SK-N-SH treated with all-trans-retinoic acid at 6 μM for 48 hours (cell line): ENCODE results near the gene UBE3C.
"Not testable (repeated sequence)": the region's sequence is repeated elsewhere in the genome, so short reads cannot be mapped to it uniquely, and the experiment has no call there.

Experiments used
- ATAC-seq: fragments of 200-7000 bp; cut with Tn5 transposase; 3 replicates; pipeline ENCODE4 v1.9.1; 2020; ENCODE audit warnings: mild to moderate bottlenecking, moderate library complexity
- ARNTL ChIP-seq: fragments of 450-650 bp; formaldehyde crosslinking; IDR thresholded peaks from 2 replicates; pipeline ENCODE4 v1.5.0; 2020; ENCODE audit warnings: low read depth, mild to moderate bottlenecking, moderate library complexity, borderline replicate concordance
- BACH2 ChIP-seq: fragments of 250-450 bp; sonication (Bioruptor Pico); IDR thresholded peaks from 2 replicates; pipeline ENCODE4 v1.9.0; 2021; ENCODE audit warnings: mild to moderate bottlenecking, borderline replicate concordance
- CSDC2 ChIP-seq: fragments of 250-450 bp; sonication (Bioruptor Pico); IDR thresholded peaks from 2 replicates; pipeline ENCODE4 v1.5.0; 2020; ENCODE audit warnings: mild to moderate bottlenecking, moderate library complexity
- GLIS3 ChIP-seq: fragments of 250-450 bp; sonication (Bioruptor Pico); IDR thresholded peaks from 2 replicates; pipeline ENCODE4 v1.5.0; 2020; ENCODE audit warnings: mild to moderate bottlenecking, moderate library complexity
- ISL1 ChIP-seq: fragments of 250-450 bp; sonication (Bioruptor Pico); IDR thresholded peaks from 2 replicates; pipeline ENCODE4 v2.1.2; 2022; ENCODE audit warnings: mild to moderate bottlenecking, moderate library complexity
- OSR1 ChIP-seq: fragments of 250-450 bp; sonication (Bioruptor Pico); IDR thresholded peaks from 2 replicates; pipeline ENCODE4 v1.8.0; 2022; ENCODE audit warnings: moderate library complexity, mild to moderate bottlenecking, inconsistent platforms
- PPARA ChIP-seq: fragments of 250-450 bp; sonication (Bioruptor Pico); IDR thresholded peaks from 2 replicates; pipeline ENCODE4 v1.5.0; 2020; ENCODE audit warnings: mild to moderate bottlenecking, borderline replicate concordance
- TCF4 ChIP-seq: fragments of 250-450 bp; sonication (Bioruptor Pico); IDR thresholded peaks from 2 replicates; pipeline ENCODE4 v1.8.0; 2021; ENCODE audit warnings: mild to moderate bottlenecking, moderate library complexity, borderline replicate concordance
- TOX ChIP-seq: fragments of 250-450 bp; sonication (Bioruptor Pico); IDR thresholded peaks from 2 replicates; pipeline ENCODE4 v1.8.0; 2021; ENCODE audit warnings: mild to moderate bottlenecking, moderate library complexity, borderline replicate concordance
- ZC3H10 ChIP-seq: fragments of 250-450 bp; sonication (Bioruptor Pico); IDR thresholded peaks from 2 replicates; pipeline ENCODE4 v1.5.1; 2021; ENCODE audit warnings: mild to moderate bottlenecking, moderate library complexity
- ZFP3 ChIP-seq: fragments of 250-450 bp; sonication (Bioruptor Pico); IDR thresholded peaks from 2 replicates; pipeline ENCODE4 v1.5.0; 2020; ENCODE audit warnings: mild to moderate bottlenecking, moderate library complexity
- ZNF70 ChIP-seq: fragments of 450-650 bp; formaldehyde crosslinking; IDR thresholded peaks from 2 replicates; pipeline ENCODE4 v1.5.0; 2020; ENCODE audit warnings: mild to moderate bottlenecking, moderate library complexity
- ZNF8 ChIP-seq: fragments of 450-650 bp; formaldehyde crosslinking; IDR thresholded peaks from 2 replicates; pipeline ENCODE4 v1.5.0; 2020; ENCODE audit warnings: mild to moderate bottlenecking, moderate library complexity
- TF ChIP-seq, protein P1 (sequence below): fragments of 250-450 bp; sonication (Bioruptor Pico); IDR thresholded peaks from 2 replicates; pipeline ENCODE4 v1.5.1; 2021; ENCODE audit warnings: mild to moderate bottlenecking, moderate library complexity
- TF ChIP-seq, protein P2 (sequence below): fragments of 250-450 bp; sonication (Bioruptor Pico); IDR thresholded peaks from 2 replicates; pipeline ENCODE4 v1.8.0; 2020; ENCODE audit warnings: mild to moderate bottlenecking, moderate library complexity, borderline replicate concordance
- TF ChIP-seq, protein P3 (sequence below): fragments of 250-450 bp; sonication (Bioruptor Pico); IDR thresholded peaks from 2 replicates; pipeline ENCODE4 v1.5.1; 2020; ENCODE audit warnings: low read depth, mild to moderate bottlenecking, moderate library complexity
- TF ChIP-seq, protein P4 (sequence below): fragments of 250-450 bp; sonication (Bioruptor Pico); IDR thresholded peaks from 2 replicates; pipeline ENCODE4 v1.5.0; 2020; ENCODE audit warnings: mild to moderate bottlenecking, moderate library complexity
- TF ChIP-seq, protein P5 (sequence below): fragments of 250-450 bp; sonication (Bioruptor Pico); IDR thresholded peaks from 2 replicates; pipeline ENCODE4 v1.8.0; 2021; ENCODE audit warnings: low read depth, mild to moderate bottlenecking, moderate library complexity, borderline replicate concordance

The UBE3C gene

DNA sequence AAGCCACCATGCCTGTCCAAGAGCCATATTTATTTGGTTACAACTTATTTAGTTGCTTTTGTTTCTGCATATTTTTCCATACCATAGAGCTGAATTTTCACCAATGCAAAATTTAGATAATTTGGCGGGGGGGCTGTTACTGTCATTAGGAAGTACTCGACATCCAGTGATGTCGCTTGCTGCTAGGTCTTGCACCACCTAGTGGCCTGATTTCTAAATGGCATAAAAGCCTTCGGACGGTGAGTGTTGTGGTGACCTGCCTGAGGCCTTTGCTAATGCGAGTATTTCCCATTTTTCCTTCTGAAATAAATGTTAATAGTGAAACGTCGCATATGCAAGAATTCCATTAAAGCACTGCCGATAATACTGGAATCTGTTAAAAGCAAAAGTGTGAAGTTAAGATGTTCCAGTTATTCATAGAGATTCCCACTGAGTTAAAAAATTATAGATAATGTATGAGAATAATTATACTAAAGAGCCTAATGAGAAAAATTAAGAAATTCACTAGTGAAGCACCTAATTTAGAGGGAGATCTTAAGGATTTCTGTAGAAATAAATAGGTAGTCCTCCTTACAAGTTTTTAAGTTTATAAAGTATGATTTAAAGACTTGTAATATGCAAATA lies 112.0 kb downstream of the UBE3C start (continued):
- TF ChIP-seq, protein P1, sequence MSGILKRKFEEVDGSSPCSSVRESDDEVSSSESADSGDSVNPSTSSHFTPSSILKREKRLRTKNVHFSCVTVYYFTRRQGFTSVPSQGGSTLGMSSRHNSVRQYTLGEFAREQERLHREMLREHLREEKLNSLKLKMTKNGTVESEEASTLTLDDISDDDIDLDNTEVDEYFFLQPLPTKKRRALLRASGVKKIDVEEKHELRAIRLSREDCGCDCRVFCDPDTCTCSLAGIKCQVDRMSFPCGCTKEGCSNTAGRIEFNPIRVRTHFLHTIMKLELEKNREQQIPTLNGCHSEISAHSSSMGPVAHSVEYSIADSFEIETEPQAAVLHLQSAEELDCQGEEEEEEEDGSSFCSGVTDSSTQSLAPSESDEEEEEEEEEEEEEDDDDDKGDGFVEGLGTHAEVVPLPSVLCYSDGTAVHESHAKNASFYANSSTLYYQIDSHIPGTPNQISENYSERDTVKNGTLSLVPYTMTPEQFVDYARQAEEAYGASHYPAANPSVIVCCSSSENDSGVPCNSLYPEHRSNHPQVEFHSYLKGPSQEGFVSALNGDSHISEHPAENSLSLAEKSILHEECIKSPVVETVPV (CRISPR knock-in tag): no peak
- TF ChIP-seq, all 23 proteins: peak for 0

DNA sequence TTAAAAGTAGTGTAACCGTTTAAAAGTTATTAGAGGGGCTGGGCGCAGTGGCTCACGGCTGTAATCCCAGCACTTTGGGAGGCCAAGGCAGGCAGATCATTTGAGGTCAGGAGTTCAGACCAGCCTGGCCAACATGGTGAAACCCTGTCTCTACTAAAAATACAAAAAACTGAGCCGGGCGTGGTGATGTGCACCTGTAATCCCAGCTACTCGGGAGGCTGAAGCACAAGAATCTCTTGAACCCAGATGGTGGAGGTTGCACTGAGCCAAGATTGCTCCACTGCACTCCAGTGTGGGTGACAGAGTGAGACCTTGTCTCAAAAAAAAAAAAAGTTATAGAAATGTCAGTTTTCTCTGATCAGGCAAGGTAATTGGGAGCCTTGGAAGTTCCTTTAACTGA lies 113.1 kb downstream of the UBE3C start:
- ATAC-seq: not testable (repeated sequence)

DNA sequence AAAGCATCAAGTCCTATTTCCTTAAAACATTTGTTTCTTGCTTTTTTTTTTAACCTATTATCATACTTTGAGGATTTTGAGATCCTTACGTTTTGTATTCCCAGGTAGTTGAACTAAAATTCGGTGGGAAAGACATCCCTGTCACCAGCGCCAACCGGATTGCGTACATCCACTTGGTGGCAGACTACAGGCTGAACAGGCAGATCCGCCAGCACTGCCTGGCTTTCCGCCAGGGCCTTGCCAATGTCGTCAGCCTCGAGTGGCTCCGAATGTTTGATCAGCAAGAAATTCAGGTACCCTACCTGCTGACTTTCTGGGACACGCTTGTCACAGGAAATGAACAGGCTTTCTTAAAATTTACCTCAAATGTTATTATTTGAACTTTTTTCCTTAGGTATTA lies 115.1 kb downstream of the UBE3C start:
- TF ChIP-seq BACH2 (CRISPR knock-in tag): no peak
- TF ChIP-seq OSR1 (CRISPR knock-in tag): no peak
- TF ChIP-seq, protein P2, sequence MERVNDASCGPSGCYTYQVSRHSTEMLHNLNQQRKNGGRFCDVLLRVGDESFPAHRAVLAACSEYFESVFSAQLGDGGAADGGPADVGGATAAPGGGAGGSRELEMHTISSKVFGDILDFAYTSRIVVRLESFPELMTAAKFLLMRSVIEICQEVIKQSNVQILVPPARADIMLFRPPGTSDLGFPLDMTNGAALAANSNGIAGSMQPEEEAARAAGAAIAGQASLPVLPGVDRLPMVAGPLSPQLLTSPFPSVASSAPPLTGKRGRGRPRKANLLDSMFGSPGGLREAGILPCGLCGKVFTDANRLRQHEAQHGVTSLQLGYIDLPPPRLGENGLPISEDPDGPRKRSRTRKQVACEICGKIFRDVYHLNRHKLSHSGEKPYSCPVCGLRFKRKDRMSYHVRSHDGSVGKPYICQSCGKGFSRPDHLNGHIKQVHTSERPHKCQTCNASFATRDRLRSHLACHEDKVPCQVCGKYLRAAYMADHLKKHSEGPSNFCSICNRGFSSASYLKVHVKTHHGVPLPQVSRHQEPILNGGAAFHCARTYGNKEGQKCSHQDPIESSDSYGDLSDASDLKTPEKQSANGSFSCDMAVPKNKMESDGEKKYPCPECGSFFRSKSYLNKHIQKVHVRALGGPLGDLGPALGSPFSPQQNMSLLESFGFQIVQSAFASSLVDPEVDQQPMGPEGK (CRISPR knock-in tag): no peak
- no peak for TF ChIP-seq ZNF8 (CRISPR knock-in tag)
- TF ChIP-seq PPARA (CRISPR knock-in tag): no peak
- TF ChIP-seq TOX: no peak
- no peak for TF ChIP-seq CSDC2 (CRISPR knock-in tag)
- no peak for TF ChIP-seq ZNF70 (CRISPR knock-in tag)
- TF ChIP-seq, protein P3, sequence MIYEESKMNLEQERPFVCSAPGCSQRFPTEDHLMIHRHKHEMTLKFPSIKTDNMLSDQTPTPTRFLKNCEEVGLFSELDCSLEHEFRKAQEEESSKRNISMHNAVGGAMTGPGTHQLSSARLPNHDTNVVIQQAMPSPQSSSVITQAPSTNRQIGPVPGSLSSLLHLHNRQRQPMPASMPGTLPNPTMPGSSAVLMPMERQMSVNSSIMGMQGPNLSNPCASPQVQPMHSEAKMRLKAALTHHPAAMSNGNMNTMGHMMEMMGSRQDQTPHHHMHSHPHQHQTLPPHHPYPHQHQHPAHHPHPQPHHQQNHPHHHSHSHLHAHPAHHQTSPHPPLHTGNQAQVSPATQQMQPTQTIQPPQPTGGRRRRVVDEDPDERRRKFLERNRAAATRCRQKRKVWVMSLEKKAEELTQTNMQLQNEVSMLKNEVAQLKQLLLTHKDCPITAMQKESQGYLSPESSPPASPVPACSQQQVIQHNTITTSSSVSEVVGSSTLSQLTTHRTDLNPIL: no peak
- TF ChIP-seq, protein P1 (CRISPR knock-in tag): no peak
- TF ChIP-seq, protein P4, sequence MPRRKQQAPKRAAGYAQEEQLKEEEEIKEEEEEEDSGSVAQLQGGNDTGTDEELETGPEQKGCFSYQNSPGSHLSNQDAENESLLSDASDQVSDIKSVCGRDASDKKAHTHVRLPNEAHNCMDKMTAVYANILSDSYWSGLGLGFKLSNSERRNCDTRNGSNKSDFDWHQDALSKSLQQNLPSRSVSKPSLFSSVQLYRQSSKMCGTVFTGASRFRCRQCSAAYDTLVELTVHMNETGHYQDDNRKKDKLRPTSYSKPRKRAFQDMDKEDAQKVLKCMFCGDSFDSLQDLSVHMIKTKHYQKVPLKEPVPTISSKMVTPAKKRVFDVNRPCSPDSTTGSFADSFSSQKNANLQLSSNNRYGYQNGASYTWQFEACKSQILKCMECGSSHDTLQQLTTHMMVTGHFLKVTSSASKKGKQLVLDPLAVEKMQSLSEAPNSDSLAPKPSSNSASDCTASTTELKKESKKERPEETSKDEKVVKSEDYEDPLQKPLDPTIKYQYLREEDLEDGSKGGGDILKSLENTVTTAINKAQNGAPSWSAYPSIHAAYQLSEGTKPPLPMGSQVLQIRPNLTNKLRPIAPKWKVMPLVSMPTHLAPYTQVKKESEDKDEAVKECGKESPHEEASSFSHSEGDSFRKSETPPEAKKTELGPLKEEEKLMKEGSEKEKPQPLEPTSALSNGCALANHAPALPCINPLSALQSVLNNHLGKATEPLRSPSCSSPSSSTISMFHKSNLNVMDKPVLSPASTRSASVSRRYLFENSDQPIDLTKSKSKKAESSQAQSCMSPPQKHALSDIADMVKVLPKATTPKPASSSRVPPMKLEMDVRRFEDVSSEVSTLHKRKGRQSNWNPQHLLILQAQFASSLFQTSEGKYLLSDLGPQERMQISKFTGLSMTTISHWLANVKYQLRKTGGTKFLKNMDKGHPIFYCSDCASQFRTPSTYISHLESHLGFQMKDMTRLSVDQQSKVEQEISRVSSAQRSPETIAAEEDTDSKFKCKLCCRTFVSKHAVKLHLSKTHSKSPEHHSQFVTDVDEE (CRISPR knock-in tag): no peak
- TF ChIP-seq ZC3H10 (CRISPR knock-in tag): no peak
- TF ChIP-seq, protein P5, sequence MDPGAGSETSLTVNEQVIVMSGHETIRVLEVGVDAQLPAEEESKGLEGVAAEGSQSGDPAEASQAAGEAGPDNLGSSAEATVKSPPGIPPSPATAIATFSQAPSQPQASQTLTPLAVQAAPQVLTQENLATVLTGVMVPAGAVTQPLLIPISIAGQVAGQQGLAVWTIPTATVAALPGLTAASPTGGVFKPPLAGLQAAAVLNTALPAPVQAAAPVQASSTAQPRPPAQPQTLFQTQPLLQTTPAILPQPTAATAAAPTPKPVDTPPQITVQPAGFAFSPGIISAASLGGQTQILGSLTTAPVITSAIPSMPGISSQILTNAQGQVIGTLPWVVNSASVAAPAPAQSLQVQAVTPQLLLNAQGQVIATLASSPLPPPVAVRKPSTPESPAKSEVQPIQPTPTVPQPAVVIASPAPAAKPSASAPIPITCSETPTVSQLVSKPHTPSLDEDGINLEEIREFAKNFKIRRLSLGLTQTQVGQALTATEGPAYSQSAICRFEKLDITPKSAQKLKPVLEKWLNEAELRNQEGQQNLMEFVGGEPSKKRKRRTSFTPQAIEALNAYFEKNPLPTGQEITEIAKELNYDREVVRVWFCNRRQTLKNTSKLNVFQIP (CRISPR knock-in tag): no peak
- TF ChIP-seq ISL1 (CRISPR knock-in tag): no peak
- no peak for TF ChIP-seq GLIS3 (CRISPR knock-in tag)
- TF ChIP-seq, all 23 proteins: peak for 0
- no peak for ATAC-seq

DNA sequence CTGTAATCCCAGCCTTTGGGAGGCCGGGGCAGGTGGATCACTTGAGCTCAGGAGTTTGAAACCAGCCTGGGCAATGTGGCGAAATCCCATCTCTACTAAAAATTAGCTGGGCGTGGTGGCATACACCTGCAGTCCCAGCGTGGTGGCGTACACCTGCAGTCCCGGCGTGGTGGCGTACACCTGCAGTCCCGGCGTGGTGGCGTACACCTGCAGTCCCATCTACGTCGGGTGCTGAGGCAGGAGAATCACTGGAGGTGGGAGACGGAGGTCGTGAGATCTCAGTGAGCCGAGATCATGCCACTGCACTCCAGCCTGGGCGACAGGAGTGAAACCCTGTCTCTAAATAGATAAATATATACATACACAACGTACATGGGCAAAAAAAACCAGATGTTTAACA lies 116.1 kb downstream of the UBE3C start:
- ATAC-seq: not testable (repeated sequence)

DNA sequence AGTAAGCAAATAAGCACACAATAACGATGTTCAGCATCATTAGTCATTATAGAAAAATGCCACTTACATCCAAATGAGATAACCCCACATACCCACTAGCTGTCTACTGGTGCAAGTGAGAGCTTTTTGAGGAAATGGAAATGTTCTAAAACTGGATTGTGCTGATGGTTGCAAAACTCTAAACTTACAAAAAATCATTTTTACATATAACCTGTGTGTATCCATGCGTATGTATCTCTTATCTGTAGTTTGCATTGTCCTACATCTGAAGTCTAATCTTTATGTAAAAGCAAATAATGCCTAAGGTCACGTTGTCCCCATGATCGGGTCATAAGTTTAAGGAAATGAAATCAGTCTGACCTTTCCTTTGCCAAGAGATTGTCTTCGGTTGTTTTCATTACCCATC lies 116.5 kb downstream of the UBE3C start:
- TF ChIP-seq ARNTL (CRISPR knock-in tag) (no peak), TCF4 (no peak), ZNF8 (CRISPR knock-in tag) (no peak), ZFP3 (no peak), PPARA (CRISPR knock-in tag) (no peak)
- TF ChIP-seq, protein P2 (CRISPR knock-in tag): no peak
- no peak for ATAC-seq
